NCI-H510A (cell line): ENCODE measurements around the gene AVPI1.
"Not testable (repeated sequence)": the region's sequence is repeated elsewhere in the genome, so short reads cannot be mapped to it uniquely, and the experiment has no call there.

Experiments
- DNase-seq: peaks from one replicate; lab custom pipeline; 2025; lab: John Stamatoyannopoulos, UW

The AVPI1 gene

GRCh38 chr10:97640174-97640867 is 46.7 kb downstream of the AVPI1 start, which contains the start of gene PI4K2A:
Gene PI4K2A, plus strand, starts transcription at chr10:97640671. Its CDS starts 72 bp downstream, at chr10:97640743.
- peak; percentile 98 for DNase-seq

- not testable (repeated sequence) for DNase-seq
Measured at GRCh38 chr10:97639090-97639489, 48.0 kb downstream of the AVPI1 start.

DNA sequence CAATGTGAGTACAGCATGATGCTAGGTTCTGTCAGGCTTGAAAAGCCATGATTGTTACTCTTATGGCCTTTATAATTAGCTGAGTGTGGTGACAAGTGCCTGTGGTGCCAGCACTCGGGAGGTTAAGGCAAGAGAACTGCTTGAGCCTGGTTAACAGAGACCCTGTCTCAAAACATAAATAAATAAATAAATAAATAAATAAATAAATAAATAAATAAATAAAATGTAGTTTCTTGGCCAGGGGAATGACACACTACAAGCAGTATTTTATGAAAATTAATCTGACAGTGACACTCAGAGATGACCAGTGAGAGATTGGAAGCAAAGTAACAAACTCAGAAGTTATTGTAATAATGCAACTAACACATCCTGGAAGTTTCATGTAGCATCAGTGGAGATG is 51.5 kb downstream of the AVPI1 start:
- no peak for DNase-seq

GRCh38 chr10:97633921-97634320 is 53.1 kb downstream of the AVPI1 start:
- DNase-seq: peak; percentile 36

GRCh38 chr10:97632949-97633884 is 53.8 kb downstream of the AVPI1 start, which contains the start of gene MORN4:
Gene MORN4, minus strand, starts transcription at chr10:97633500. Its CDS starts 13,847 bp downstream, at chr10:97619653.
- peak; percentile 94 for DNase-seq

DNA sequence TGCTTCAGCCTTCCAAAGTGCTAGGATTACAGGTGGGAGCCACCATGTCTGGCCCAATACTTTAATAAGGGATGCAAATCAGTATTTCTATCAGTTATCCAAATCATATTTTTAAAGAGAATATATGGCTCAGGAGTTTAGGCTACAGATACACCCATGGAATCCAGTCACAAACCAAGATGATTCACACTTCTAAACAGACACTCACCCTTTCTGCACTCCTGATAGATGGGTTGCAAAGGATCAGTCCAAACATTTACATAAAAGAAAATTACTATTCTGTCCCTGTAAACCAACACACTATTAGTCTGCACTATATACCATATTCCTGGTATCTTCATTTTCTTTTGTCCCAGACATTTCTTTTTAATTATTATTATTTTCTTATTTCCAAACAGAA is 55.9 kb downstream of the AVPI1 start:
- no peak for DNase-seq

DNA sequence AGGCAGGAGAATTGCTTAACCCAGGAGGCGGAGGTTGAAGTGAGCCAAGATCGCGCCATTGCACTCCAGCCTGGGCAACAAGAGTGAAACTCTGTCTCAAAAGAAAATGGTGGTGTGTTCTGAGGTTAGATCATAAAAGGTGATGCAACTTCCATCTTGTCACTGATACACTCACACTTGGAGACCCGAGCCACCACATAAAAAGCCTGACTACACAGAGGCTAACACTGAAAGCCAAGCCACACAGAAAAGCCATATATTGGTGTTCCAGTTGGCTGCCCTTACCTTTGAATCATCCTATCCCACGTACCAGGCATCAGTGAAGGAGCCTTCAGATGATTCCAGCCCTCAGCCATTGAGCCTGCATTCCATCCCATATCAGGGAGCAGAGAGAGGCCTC is 57.8 kb downstream of the AVPI1 start:
- no peak for DNase-seq

GRCh38 chr10:97628228-97628627 is 58.8 kb downstream of the AVPI1 start:
- DNase-seq: no peak

- no peak for DNase-seq
Measured at GRCh38 chr10:97627731-97628130, 59.3 kb downstream of the AVPI1 start.
